Transverse colon (tissue), 3 donors: Measurements from ENCODE around the gene KCNS1.
A peak's percentile ranks its signal among the peaks of the same experiment; 100 is the strongest.

Source experiments
- CTCF ChIP-seq, 5 experiments: fragments of 200-600 bp in 3 of 5; fragments of 450-650 bp in 2 of 5; sonication (generic) in 3 of 5; IDR thresholded peaks; 1 replicate in 2 of 5; 2 replicates in 3 of 5; pipeline ENCODE4 v1.5.1; 2016 to 2017; ENCODE audit warnings: antibody characterized with exemption in 5 of 5, inconsistent platforms in 3 of 5, mild to moderate bottlenecking in 2 of 5, moderate library complexity in 1 of 5
- POLR2A ChIP-seq: fragments of 450-650 bp; IDR thresholded peaks from one replicate; pipeline ENCODE4 v1.6.1; 2016; ENCODE audit warnings: antibody characterized with exemption, mild to moderate bottlenecking, moderate library complexity

GRCh38 chr20:45138561-45139300, 37.8 kb upstream of the KCNS1 start:
- peak; percentile 54 to 97 (median 75) for TF ChIP-seq CTCF (IDR thresholded peaks at IDR 0.05)
- no peak for TF ChIP-seq POLR2A
